ENCODE results near the gene TENM3.

Gene TENM3

DNA sequence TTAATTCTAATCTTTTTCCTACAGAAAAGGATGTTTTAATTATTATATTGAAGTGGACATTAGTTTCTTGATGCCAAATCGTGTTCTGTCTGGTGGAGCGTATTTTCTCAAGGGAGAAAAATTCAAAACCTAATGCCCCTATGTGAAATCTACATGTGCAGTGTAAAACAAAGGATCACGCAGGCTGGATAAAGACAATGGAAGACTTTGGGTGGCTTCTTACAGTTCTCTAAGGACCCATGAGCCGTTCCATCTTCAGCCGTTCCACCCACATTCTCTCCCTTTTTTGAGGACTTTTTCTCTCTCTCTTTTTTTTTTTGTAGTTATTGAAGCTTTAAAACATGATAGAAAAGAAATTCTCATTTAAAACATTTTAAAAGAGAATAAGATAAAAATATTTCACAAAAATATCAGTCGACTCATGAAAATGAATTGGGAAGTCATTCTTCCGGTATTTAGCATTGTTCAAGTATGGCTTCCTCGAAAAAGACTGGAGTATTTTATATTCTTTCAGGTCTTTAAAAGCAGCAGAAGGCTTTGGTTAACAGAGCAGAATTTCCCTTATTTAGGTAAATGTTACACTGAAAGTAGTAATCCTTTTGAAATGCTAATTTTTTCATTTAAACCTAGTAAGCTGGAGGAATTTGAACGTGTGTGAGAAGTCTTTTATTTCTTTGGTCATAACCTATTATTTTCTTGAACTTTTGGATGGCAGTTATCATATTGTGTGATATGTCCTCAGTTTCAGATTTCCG is 11.0 kb downstream of the TENM3 start:
- H3K27ac ChIP-seq, result no peak overlapping the region
- TF ChIP-seq CTCF (IDR thresholded peaks at IDR 0.05), result no peak
- no peak for TF ChIP-seq ZFX (IDR thresholded peaks at IDR 0.05; ENCODE audit: borderline replicate concordance)

- TF ChIP-seq ZFX (IDR thresholded peaks at IDR 0.05; ENCODE audit: borderline replicate concordance), result no peak
- TF ChIP-seq CTCF (IDR thresholded peaks at IDR 0.05), result no peak
These were observed 12.4 kb downstream of the TENM3 start for GRCh38 chr4:182255441-182256190.

GRCh38 chr4:182257016-182257415 is 13.8 kb downstream of the TENM3 start:
- no peak overlapping the region for H3K27ac ChIP-seq
- TF ChIP-seq ZFX (IDR thresholded peaks at IDR 0.05; ENCODE audit: borderline replicate concordance) (no peak), CTCF (IDR thresholded peaks at IDR 0.05) (no peak)

More at GRCh38 chr4:182255441-182256190, 12.4 kb downstream of the TENM3 start:
- no peak overlapping the region for H3K27ac ChIP-seq

DNA sequence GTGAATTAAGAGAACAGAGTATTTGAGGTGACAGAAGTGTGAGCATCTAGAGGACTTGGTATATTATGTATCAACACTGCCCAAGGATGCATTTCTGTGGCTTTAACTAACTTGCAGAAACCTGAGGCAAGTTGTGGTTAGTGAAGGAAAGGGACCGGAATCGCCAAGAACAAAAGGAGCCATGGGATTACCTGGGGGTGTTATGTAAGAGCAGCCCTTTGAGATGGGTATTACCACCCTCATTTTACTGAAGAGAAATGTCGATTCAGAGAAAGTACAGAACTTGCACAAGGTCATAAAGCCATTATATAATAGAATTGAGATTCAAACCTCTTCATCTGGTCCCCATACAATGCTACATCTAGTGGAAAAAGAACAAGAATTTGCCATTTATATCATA is 14.3 kb downstream of the TENM3 start:
- TF ChIP-seq CTCF (IDR thresholded peaks at IDR 0.05) (no peak), ZFX (IDR thresholded peaks at IDR 0.05; ENCODE audit: borderline replicate concordance) (no peak)
- H3K27ac ChIP-seq, result no peak overlapping the region

DNA sequence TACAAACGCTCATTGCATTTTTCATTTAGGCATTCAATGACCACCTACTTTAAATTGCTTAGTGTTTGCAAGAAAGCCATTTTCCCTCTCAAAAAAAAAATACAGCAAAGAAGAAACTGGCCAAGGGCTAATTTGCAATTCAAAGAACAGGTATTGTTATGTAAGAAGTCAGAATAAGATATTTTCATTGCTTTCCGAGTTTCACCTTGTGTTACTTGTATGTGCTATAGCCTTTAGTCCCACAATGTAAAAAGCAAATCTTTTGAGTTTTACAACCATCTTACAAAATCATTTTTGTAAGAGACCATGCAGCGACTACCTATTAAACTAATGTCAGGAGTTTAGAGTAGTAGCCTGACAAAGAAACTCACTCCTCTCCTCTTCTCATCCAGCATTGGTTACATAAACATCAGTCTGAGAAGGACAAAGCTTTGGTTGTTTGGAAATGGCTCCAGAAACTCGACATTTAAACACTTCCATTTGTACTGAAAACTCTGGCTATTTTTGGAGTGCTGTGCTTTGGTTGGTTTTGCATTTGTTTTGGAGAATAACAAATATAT is 15.3 kb downstream of the TENM3 start:
- no peak for TF ChIP-seq CTCF (IDR thresholded peaks at IDR 0.05)
- no peak for TF ChIP-seq ZFX (IDR thresholded peaks at IDR 0.05; ENCODE audit: borderline replicate concordance)
- H3K27ac ChIP-seq, result no peak overlapping the region

GRCh38 chr4:182261651-182262223 is 18.5 kb downstream of the TENM3 start:
- no peak overlapping the region for H3K27ac ChIP-seq
- TF ChIP-seq ZFX (IDR thresholded peaks at IDR 0.05; ENCODE audit: borderline replicate concordance), result no peak
- no peak for TF ChIP-seq CTCF (IDR thresholded peaks at IDR 0.05)
